ENCODE data around the gene LSS. TPM values are rescaled to one million over a fixed set of nuclear protein-coding genes. Genes with fewer than 3 reads are reported as not detected.

Gene LSS
- total and polyA plus RNA-seq, 8 donors, result 16.1 to 34.1 (median 25.2) TPM

- FAIRE-seq, result no peak
- H3K4me1 ChIP-seq, result no peaks in the 10 kb centered on the region
- H3K27me3 ChIP-seq, result no peaks in the 10 kb centered on the region
- peak in 2 of 4 donors; percentile 28 to 48 for ATAC-seq
- no peak overlapping the region for H3K27ac ChIP-seq
- DNase-seq, result no peak
- H3K36me3 ChIP-seq, result peaks cover 0 to 24% (median 6%) of the 10 kb centered on the region in 3 donors
- WGBS, 2 donors, result 95 to 96% methylated on average over 4 of the region's 4 CpGs
- intact Hi-C loops (cut with DNase I), result no loop called here
- H3K4me3 ChIP-seq, result no peak overlapping the region
- no peaks in the 10 kb centered on the region for H3K9me3 ChIP-seq
- no peak for TF ChIP-seq CTCF (IDR thresholded peaks at IDR 0.05)
Measured at GRCh38 chr21:46191257-46191685, 37.3 kb downstream of the LSS start.

DNA sequence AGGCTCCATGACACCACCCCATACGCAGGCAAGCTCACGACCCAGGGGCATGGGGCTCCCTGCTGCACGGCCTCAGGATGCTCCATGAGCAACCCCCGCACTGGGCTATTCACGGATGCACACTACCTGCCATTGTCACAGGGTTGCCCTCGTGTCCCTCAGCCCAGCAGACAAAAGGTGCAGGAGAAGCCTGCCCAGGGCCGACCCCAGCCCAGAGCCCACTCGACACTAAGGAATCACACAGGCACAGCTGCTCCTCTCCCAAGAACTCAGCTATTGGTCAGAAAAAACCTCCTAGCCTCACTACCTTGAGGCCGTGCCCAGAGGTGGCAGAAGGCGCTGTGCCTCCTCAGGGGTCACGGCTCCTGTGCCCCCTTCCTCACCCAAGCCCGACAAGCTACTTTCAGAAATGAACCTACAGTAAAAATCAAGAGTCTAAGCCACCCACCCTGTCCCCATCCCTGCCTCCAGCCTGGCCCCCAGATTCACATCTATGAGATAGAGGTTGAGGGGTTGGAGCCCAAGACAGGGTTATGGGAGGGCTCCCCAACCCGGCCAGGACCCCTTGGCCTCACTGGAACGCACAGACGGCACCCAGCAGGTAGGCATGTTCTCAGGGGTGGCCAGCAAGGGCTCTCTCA lies 38.0 kb downstream of the LSS start:
- no peak overlapping the region for H3K27ac ChIP-seq
- 89 to 91% methylated on average over 15 of the region's 15 CpGs for WGBS, 2 donors

GRCh38 chr21:46189959-46190490 lies 38.5 kb downstream of the LSS start:
- whole genome bisulfite sequencing, 2 donors, result 94 to 96% methylated on average over 14 of the region's 14 CpGs
- no peaks in the 10 kb centered on the region for H3K27me3 ChIP-seq
- no peak for FAIRE-seq
- H3K27ac ChIP-seq, result no peak overlapping the region
- no peak overlapping the region for H3K4me3 ChIP-seq
- H3K9me3 ChIP-seq, result no peaks in the 10 kb centered on the region
- no peak for DNase-seq
- no peak for ATAC-seq
- no peak for TF ChIP-seq CTCF (IDR thresholded peaks at IDR 0.05)
- peaks cover 0 to 16% (median 6%) of the 10 kb centered on the region in 3 donors for H3K36me3 ChIP-seq
- intact Hi-C loops (cut with DNase I), result no loop called here
- no peaks in the 10 kb centered on the region for H3K4me1 ChIP-seq

More for the DNA sequence above, 38.0 kb downstream of the LSS start:
- H3K4me3 ChIP-seq, result no peak overlapping the region
- no peaks in the 10 kb centered on the region for H3K9me3 ChIP-seq
- no peaks in the 10 kb centered on the region for H3K4me1 ChIP-seq
- DNase-seq (no peak), ATAC-seq (no peak), FAIRE-seq (no peak)
- no peak for TF ChIP-seq CTCF (IDR thresholded peaks at IDR 0.05)
- H3K36me3 ChIP-seq, result peaks cover 0 to 18% (median 6%) of the 10 kb centered on the region in 3 donors
- no peaks in the 10 kb centered on the region for H3K27me3 ChIP-seq
- intact Hi-C loops (cut with DNase I), result no loop called here

- DNase-seq (peak in 1 of 6 donors; percentile 49), FAIRE-seq (no peak), ATAC-seq (no peak)
- Histone ChIP-seq H3K4me1 (no peaks in the 10 kb centered on the region), H3K36me3 (peaks cover 0 to 9% (median 6%) of the 10 kb centered on the region in 3 donors), H3K27me3 (no peaks in the 10 kb centered on the region), H3K9me3 (no peaks in the 10 kb centered on the region), H3K4me3 (no peak overlapping the region), H3K27ac (no peak overlapping the region)
- intact Hi-C loops (cut with DNase I), result no loop called here
- no peak for TF ChIP-seq CTCF (IDR thresholded peaks at IDR 0.05)
- 76 to 85% methylated on average over 9 of the region's 9 CpGs for WGBS, 2 donors
Measured at GRCh38 chr21:46189213-46189958, 39.2 kb downstream of the LSS start.

Measured in pancreas (tissue), 10 donors.